ENCODE measurements around the gene PTX4. TPM values are rescaled to one million over a fixed set of nuclear protein-coding genes. Genes with fewer than 3 reads are reported as not detected.

Gene PTX4
- total RNA-seq: not detected in 2 replicates

DNA sequence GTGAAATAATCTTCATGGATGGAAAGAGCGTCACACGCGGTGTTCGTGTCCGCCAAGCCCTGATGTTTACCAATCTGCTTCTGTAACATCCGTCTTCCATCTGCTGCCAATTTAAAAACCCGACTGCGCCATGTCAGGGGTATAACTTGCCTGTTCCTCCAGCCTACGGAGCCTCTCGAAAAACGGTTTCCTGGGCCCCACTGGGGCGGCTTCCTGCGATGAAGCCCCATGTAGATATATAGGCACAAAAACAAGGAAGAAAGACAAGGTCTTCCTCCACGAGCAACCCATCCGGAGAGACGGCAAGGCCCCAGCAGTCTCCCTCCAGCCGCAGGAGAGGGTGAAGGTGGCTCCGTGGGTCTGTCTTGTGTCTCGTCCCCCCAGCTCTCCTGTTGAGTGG lies at the start of gene PTX4:
PTX4 (minus strand) TSS at position 326 of the 400 bp plus-strand sequence; CDS start at position 291, 35 bp downstream.

DNA sequence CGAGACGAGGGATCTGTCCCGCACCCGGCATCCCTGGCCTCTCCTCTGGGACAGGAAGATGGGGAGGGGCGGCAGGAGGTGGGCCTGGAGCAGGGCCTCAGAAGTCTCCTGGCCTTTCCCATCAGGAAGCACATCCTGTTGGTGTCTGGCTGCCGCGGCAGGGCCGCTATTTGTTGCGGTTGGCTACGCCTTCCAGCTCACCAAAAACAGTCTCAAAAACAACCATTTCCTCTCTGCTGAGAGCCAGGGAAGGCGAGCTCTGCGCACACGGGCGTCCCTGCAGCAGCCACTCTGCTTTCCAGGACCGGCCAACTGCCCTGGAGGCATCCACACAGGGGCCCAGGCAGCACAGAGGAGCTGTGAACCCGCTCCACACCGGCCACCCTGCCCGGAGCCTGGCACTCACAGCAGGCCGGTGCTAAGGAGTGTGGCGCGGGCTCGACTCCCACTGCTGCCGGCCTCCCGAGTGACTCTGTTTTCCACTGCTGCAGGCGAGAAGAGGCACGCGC lies 44.8 kb upstream of the PTX4 start, which contains the start of gene TMEM204:
TMEM204 (plus strand) TSS at position 224 of the 509 bp plus-strand sequence. CDS start 610 bp downstream, outside the sequence.

GRCh38 chr16:1492923-1493745 lies 4.4 kb upstream of the PTX4 start, which contains the start of gene TELO2:
Gene TELO2, plus strand, starts transcription at chr16:1493360. Its CDS starts 922 bp downstream, at chr16:1494282.

DNA sequence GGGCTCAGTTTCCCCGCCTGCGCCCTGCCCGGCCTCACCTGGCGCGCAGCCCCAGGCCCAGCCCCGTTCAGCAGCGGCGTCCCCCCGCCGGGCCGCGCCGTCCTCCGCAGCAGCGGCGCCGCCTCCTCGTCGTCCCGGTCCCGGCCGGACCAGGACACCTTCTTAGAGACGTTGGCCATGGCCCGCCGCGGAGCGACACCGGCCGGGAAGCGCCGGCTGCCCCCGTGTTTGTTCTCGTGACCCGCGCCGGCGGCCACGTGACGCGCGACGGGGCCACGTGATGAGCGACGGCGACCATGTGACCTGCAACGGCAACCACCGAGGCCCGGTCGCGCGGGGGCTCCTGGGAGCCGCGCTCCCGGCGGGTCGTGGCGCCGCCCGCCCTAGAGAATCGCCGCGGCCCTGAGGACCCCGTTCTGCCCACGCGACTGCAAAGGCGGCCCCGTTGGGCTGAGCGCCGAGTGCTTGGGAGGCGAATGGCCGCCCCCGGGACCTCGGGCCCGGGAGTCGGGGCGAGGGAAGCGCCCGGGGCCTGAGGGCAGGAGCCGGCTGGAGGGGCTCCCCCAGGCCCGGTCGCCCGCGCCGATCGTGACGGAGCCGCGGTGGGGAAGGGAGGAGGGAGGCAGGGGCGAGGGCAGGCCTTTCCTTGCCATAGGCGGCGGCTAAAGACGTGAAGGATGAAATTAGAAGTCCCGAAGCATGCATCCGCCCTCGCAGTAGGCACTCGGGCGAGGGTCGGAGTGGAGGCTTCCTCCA lies 13.8 kb downstream of the PTX4 start, which contains the start of gene CLCN7:
CLCN7 (minus strand) TSS at position 233 of the 756 bp plus-strand sequence; CDS start at position 179, 54 bp downstream.

GRCh38 chr16:1443980-1444729 lies 44.6 kb downstream of the PTX4 start, which contains the start of gene CCDC154:
Gene CCDC154, minus strand, starts transcription at chr16:1444556. Its CDS starts 234 bp downstream, at chr16:1444322.

Other genes starting within 250 kb of the PTX4 start
- not detected in 2 replicates for gene TPSAB1, start 248.2 kb downstream of the PTX4 start, total RNA-seq
- gene TPSD1, start 232.9 kb downstream of the PTX4 start, total RNA-seq: not detected in 2 replicates
- 50.5 and 64.1 TPM in 2 replicates for gene UBE2I, start 179.3 kb downstream of the PTX4 start, total RNA-seq
- 0.65 and 0.89 TPM in 2 replicates for gene BAIAP3, start 155.3 kb downstream of the PTX4 start, total RNA-seq
- 47.3 and 61.8 TPM in 2 replicates for gene TSR3, start 137.1 kb downstream of the PTX4 start, total RNA-seq
- 42.8 and 59.7 TPM in 2 replicates for gene GNPTG, start 137.0 kb downstream of the PTX4 start, total RNA-seq
- gene UNKL, start 74.2 kb downstream of the PTX4 start, total RNA-seq: 14.3 and 17.2 TPM in 2 replicates
- gene UQCC4, start 68.2 kb downstream of the PTX4 start, total RNA-seq: 9.0 and 9.8 TPM in 2 replicates
- not detected in 2 replicates for gene PERCC1, start 57.9 kb downstream of the PTX4 start, total RNA-seq
- 0.30 and 0.32 TPM in 2 replicates for gene CCDC154, start 44.4 kb downstream of the PTX4 start, total RNA-seq
- 73.9 and 75.6 TPM in 2 replicates for gene CLCN7, start 13.9 kb downstream of the PTX4 start, total RNA-seq
- 12.8 and 15.4 TPM in 2 replicates for gene TELO2, start 4.4 kb upstream of the PTX4 start, total RNA-seq
- gene TMEM204, start 44.7 kb upstream of the PTX4 start, total RNA-seq: 1.4 and 4.8 TPM in 2 replicates
- 32.5 and 41.0 TPM in 2 replicates for gene IFT140, start 123.1 kb upstream of the PTX4 start, total RNA-seq
- 5.0 and 11.4 TPM in 2 replicates for gene CRAMP1, start 123.4 kb upstream of the PTX4 start, total RNA-seq
- 25.5 and 69.2 TPM in 2 replicates for gene JPT2, start 189.3 kb upstream of the PTX4 start, total RNA-seq
- 29.7 and 69.6 TPM in 2 replicates for gene MAPK8IP3, start 217.3 kb upstream of the PTX4 start, total RNA-seq

Data from smooth muscle cell of the umbilical artery (primary cell).